Choroid plexus epithelial cell (primary cell): ENCODE results near the gene ST7L.

Experiments used
- DNase-seq: peaks from one replicate; pipeline ENCODE4 v3.0.0-alpha.2; 2010; ENCODE audit warnings: low read depth
- H3K4me3 ChIP-seq: 2 replicates; pipeline ENCODE4 v1.5.1; 2011; ENCODE audit warnings: low read depth, mild to moderate bottlenecking, control low read depth, low read length, moderate library complexity
- CTCF ChIP-seq: conservative IDR thresholded peaks from 2 replicates; pipeline ENCODE4 v1.5.1; 2011; ENCODE audit warnings: low read depth, mild to moderate bottlenecking, control low read depth, inconsistent platforms, low read length, moderate library complexity

Gene ST7L

GRCh38 chr1:112541299-112541698 lies 77.6 kb downstream of the ST7L start:
- TF ChIP-seq CTCF, result no peak
- no peak for DNase-seq
- no peak overlapping the region for H3K4me3 ChIP-seq

GRCh38 chr1:112540226-112540794 lies 78.6 kb downstream of the ST7L start:
- no peak for TF ChIP-seq CTCF
- DNase-seq, result peak; percentile 58
- no peak overlapping the region for H3K4me3 ChIP-seq

- no peak for TF ChIP-seq CTCF
- no peak overlapping the region for H3K4me3 ChIP-seq
- peak; percentile 54 for DNase-seq
Observed at GRCh38 chr1:112538883-112539282, 80.1 kb downstream of the ST7L start.

- H3K4me3 ChIP-seq, result no peak overlapping the region
- no peak for TF ChIP-seq CTCF
- DNase-seq, result no peak
Observed at GRCh38 chr1:112537456-112537855, 81.5 kb downstream of the ST7L start.

GRCh38 chr1:112536561-112536960 lies 82.4 kb downstream of the ST7L start:
- DNase-seq, result peak; percentile 71
- TF ChIP-seq CTCF, result no peak
- no peak overlapping the region for H3K4me3 ChIP-seq

- peak; percentile 84 for DNase-seq
- TF ChIP-seq CTCF, result no peak
- no peak overlapping the region for H3K4me3 ChIP-seq
Observed at GRCh38 chr1:112533029-112533428, 85.9 kb downstream of the ST7L start.

GRCh38 chr1:112532064-112532463 lies 86.9 kb downstream of the ST7L start:
- DNase-seq, result no peak
- no peak for TF ChIP-seq CTCF
- no peak overlapping the region for H3K4me3 ChIP-seq
